ENCODE data around the gene TSPEAR.

The TSPEAR gene

DNA sequence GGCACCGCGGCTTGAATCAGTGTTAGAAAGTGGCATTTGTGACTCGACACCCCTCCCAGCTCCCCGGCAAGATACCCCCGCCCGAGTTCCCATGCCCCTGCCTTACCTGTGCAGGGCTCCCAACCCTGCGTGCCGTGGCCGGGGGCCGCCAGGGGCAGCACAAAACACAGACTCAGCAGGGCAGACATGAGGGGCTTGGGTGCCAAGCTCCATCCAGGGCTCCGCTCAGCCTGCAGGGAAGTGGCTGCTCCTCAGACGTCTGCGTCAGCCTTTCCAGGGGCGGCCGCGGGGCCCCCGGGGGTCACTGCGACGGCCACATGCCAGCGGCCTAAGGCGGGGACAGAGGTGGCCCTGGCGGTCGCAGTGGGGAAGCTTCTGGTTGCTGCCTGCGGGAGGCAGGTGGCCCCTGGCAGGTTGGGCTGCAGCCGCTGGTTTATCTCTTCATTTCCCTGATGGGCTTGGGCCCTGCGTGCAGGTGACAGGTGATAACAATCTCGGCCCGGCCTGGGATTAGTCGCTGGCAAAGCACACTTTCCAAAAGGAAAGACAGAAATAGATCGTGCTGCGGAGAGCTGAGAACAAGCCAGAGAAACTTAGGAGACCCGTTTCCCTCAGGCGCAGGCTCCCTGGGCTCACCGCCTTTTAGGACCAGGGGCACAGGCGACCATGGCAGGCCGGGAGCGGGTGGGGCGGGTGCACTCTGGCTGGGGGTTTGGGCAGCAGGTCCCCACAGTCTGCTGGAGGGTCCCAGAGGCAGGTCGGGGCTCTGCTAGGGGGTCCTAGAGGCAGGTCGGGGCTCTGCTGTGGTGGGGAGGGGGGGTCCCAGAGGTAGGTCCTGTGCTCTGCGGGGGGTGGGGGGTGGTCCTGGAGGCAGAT, at the start of gene TSPEAR:
Gene TSPEAR, minus strand, starts transcription at position 246 of the 876 bp plus-strand sequence. Its CDS starts 58 bp downstream, at position 188.
- DNase-seq (ENCODE audit: extremely low spot score), result no peak
- POLR2A ChIA-PET, result no interaction called here
- CTCF ChIA-PET, result interaction anchor here (0.7 kb wide), 1 partner anchor 31 kb away, joined by 3 read pairs; no protein-coding TSS in a partner anchor
- TF ChIP-seq FOXA1 (IDR thresholded peaks at IDR 0.05) (no peak), ZNF384 (IDR thresholded peaks at IDR 0.05) (no peak)

DNA sequence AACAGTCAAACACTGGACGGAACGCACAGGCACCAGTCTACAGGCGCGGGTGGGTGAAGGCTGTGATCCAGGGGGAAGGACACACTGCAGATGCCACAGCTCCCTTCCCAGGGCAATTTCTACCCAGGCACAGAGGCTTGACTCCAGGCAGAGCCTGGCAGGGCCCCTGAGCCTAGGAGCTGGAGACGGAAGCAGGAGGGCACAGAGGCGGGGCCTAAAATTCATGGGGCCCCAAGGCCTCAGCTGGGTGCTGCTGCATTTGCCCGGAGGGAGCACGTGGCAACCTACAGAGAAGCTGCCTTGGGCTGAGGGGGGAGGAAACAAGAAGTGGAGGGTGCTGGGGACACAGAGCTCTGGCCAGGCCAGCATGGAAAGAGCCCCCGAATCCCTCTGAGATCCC, 49.0 kb upstream of the TSPEAR start:
- TF ChIP-seq SP1 (IDR thresholded peaks at IDR 0.05) (no peak), NFRKB (IDR thresholded peaks at IDR 0.05) (no peak), HDGF (IDR thresholded peaks at IDR 0.05; ENCODE audit: borderline replicate concordance) (no peak), FOXA1 (IDR thresholded peaks at IDR 0.05) (no peak)
- POLR2A ChIA-PET, result no interaction called here
- no peak for DNase-seq (ENCODE audit: extremely low spot score)
- CTCF ChIA-PET, result interaction anchor here (1.2 kb wide), 1 partner anchor 18 kb away, joined by 3 read pairs; no protein-coding TSS in a partner anchor

DNA sequence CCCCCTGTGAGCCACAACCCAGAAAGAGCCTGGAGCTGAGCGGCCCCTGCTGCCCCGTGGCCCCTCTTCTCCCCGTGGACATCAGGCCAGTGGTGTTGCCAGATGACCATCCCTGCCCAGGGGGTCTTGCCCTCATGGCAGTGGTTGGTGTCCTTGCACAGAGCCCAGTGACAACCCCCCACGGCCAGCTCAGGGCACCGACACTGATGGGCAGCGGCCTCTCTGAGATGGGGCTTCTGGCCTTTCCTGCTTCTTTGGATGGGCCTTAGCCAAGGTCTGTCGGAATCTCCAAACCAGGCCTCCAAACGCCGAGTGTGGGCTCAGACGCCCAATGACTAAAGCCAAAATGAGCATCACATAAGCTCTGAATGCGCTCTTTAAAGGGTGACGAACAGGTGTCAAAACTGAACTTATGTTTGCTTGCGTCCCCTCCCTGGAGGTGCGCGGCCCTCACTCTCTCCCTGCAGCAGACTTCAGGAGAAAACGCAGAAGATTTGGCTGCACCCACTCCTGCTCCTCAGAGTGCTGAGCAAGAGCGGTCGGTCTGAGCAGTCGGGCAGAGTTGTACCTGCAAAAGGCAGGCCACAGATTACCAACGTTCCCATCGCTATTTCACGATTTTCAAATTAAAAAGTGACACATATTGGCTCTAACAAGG, 48.4 kb upstream of the TSPEAR start:
- POLR2A ChIA-PET, result interaction anchor here (1.3 kb wide), 1 partner anchor 42 kb away, joined by 3 read pairs; the partner anchor contains the start of gene UBE2G2
- DNase-seq (ENCODE audit: extremely low spot score), result no peak
- TF ChIP-seq SUZ12 (IDR thresholded peaks at IDR 0.05) (no peak), NFRKB (IDR thresholded peaks at IDR 0.05) (no peak), FOXA1 (IDR thresholded peaks at IDR 0.05) (no peak), ELF4 (IDR thresholded peaks at IDR 0.05) (no peak), FOXK2 (IDR thresholded peaks at IDR 0.05) (no peak), TARDBP (IDR thresholded peaks at IDR 0.05) (no peak)
- CTCF ChIA-PET, result no interaction called here

DNA sequence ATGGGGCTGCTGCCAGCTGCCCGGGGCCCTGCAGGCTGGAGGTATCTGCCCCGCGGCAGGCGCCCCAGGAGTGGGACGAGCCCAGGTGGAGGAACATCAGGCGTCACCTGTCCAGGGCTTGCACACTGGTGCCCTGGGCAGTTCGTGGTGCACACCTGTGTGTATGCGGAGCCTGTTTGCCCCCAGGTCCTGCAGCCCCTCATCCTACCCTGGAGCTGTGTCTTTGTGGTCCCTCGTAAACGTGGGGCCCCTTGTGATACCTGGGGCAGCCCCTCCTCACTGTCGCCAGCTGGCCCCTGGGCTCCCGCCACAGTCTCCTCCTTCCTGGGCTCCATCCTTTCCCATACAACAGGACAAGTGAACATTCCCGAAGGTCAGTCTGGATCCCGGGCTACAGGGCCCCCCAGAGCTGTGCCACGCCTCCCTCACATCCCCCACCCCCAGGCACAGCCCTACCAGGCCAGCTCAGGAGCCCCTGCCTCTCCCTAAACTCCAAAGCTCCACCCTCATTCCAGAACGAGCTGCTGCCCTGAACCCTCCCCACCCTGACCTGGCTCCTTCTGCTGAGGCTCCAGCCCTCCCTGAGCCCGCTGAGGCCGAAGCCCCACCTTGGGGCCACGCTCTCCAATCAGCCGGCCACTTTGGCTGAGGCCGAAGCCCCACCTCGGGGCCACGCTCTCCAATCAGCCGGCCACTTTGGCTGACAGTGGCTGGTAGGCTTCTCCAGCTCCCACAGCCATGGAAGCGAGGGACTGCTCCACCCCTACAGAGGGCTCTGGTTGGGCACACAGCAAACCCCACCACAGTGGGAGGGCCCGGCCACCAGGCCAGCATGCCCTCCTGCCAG, 47.6 kb upstream of the TSPEAR start:
- CTCF ChIA-PET, result interaction anchor here (0.9 kb wide), 1 partner anchor 17 kb away, joined by 4 read pairs; no protein-coding TSS in a partner anchor
- DNase-seq (ENCODE audit: extremely low spot score), result no peak
- TF ChIP-seq CTBP1 (IDR thresholded peaks at IDR 0.05; ENCODE audit: borderline replicate concordance) (no peak), L3MBTL2 (conservative IDR thresholded peaks at IDR 0.05) (no peak), ZNF384 (IDR thresholded peaks at IDR 0.05) (no peak), FOXA1 (IDR thresholded peaks at IDR 0.05) (no peak), LEF1 (IDR thresholded peaks at IDR 0.05; ENCODE audit: borderline replicate concordance) (no peak), SP1 (IDR thresholded peaks at IDR 0.05) (no peak), ARNT (IDR thresholded peaks at IDR 0.05) (no peak), SUZ12 (IDR thresholded peaks at IDR 0.05) (no peak), BHLHE40 (IDR thresholded peaks at IDR 0.05; ENCODE audit: borderline replicate concordance) (no peak), NFRKB (IDR thresholded peaks at IDR 0.05) (no peak)
- POLR2A ChIA-PET, result interaction anchor here (1.2 to 1.3 kb wide), 2 partner anchors 9 to 43 kb away, joined by 3 read pairs; partner anchors contain the start of gene UBE2G2

DNA sequence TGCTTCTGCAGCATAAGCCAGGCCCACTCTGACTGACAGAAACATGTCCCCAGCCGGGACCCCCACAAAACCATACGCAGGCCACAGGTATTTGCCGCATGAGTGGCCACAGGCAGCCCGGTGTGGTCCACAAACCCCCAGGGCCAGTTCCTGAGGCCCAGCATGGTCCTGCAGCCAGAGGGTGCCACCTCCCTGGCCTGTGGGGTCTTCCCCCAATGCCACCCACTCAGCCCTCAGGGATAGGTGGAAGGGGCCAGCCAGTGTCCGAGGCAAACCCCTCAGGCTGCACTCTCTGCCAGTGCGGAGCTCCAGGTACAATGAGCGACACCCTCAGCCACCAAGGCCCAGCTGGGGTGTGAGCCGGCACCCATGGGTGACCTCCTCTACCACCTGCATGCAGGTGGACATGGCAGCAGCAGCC, 46.8 kb upstream of the TSPEAR start:
- ChIA-PET CTCF (no interaction called here), POLR2A (interaction anchor here (1.2 kb wide), 1 partner anchor 9 kb away, joined by 3 read pairs; no protein-coding TSS in a partner anchor)
- no peak for TF ChIP-seq ELF4 (IDR thresholded peaks at IDR 0.05)
- no peak for TF ChIP-seq SUZ12 (IDR thresholded peaks at IDR 0.05)
- TF ChIP-seq HDGF (IDR thresholded peaks at IDR 0.05; ENCODE audit: borderline replicate concordance), result no peak
- no peak for TF ChIP-seq ZNF384 (IDR thresholded peaks at IDR 0.05)
- TF ChIP-seq LEF1 (IDR thresholded peaks at IDR 0.05; ENCODE audit: borderline replicate concordance), result no peak
- no peak for TF ChIP-seq BHLHE40 (IDR thresholded peaks at IDR 0.05; ENCODE audit: borderline replicate concordance)
- no peak for TF ChIP-seq SP1 (IDR thresholded peaks at IDR 0.05)
- TF ChIP-seq TARDBP (IDR thresholded peaks at IDR 0.05), result no peak
- no peak for TF ChIP-seq ARNT (IDR thresholded peaks at IDR 0.05)
- no peak for TF ChIP-seq FOXM1 (IDR thresholded peaks at IDR 0.05; ENCODE audit: borderline replicate concordance)
- TF ChIP-seq, protein P1, sequence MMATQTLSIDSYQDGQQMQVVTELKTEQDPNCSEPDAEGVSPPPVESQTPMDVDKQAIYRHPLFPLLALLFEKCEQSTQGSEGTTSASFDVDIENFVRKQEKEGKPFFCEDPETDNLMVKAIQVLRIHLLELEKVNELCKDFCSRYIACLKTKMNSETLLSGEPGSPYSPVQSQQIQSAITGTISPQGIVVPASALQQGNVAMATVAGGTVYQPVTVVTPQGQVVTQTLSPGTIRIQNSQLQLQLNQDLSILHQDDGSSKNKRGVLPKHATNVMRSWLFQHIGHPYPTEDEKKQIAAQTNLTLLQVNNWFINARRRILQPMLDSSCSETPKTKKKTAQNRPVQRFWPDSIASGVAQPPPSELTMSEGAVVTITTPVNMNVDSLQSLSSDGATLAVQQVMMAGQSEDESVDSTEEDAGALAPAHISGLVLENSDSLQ (IDR thresholded peaks at IDR 0.05), result no peak
- no peak for DNase-seq (ENCODE audit: extremely low spot score)

DNA sequence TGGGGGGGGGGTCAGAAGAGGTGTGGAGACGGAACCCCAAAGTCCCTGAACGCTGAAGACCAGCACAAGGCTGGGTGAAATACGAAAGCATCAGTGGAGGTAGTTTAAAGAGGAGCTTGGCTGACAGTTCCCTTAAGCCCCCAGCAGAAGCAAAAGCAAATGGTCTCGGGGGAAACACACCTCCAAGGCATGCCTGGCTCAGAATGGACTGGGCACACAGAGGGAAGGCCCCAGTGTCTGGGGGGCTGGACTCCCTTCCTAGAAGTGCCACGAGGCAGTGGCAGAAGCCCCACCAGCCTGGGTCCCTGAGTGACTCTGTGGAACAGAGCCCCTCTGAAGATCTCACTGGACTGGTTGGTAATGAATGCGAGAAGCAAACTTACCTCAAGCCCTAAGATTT, 46.4 kb upstream of the TSPEAR start:
- no peak for DNase-seq (ENCODE audit: extremely low spot score)
- ChIA-PET POLR2A (interaction anchor here (1.2 kb wide), 1 partner anchor 10 kb away, joined by 3 read pairs; no protein-coding TSS in a partner anchor), CTCF (no interaction called here)
- TF ChIP-seq ELF4 (IDR thresholded peaks at IDR 0.05) (no peak), BHLHE40 (IDR thresholded peaks at IDR 0.05; ENCODE audit: borderline replicate concordance) (no peak), FOXM1 (IDR thresholded peaks at IDR 0.05; ENCODE audit: borderline replicate concordance) (no peak), LEF1 (IDR thresholded peaks at IDR 0.05; ENCODE audit: borderline replicate concordance) (no peak), FOXK2 (IDR thresholded peaks at IDR 0.05) (no peak), NFRKB (IDR thresholded peaks at IDR 0.05) (no peak), ZNF384 (IDR thresholded peaks at IDR 0.05) (no peak), HDGF (IDR thresholded peaks at IDR 0.05; ENCODE audit: borderline replicate concordance) (no peak), FOXA1 (IDR thresholded peaks at IDR 0.05) (no peak), SUZ12 (IDR thresholded peaks at IDR 0.05) (no peak), TARDBP (IDR thresholded peaks at IDR 0.05) (no peak), L3MBTL2 (conservative IDR thresholded peaks at IDR 0.05) (no peak), CTBP1 (IDR thresholded peaks at IDR 0.05; ENCODE audit: borderline replicate concordance) (no peak), ARNT (IDR thresholded peaks at IDR 0.05) (no peak), SP1 (IDR thresholded peaks at IDR 0.05) (no peak)
- TF ChIP-seq, protein P1 (IDR thresholded peaks at IDR 0.05), result no peak

Measured in HEK293T (cell line).